GM12873 (cell line): Measurements from ENCODE around the gene UTS2.

Experiments used
- TF ChIP-seq, protein P1 (sequence below): IDR thresholded peaks from 2 replicates; pipeline ENCODE4 v1.5.1; 2012; ENCODE audit warnings: low read depth, mild to moderate bottlenecking, moderate library complexity, low read length, control low read depth; ENCODE audit not compliant: insufficient read depth; ENCODE audit errors: missing control alignments

UTS2 gene

DNA sequence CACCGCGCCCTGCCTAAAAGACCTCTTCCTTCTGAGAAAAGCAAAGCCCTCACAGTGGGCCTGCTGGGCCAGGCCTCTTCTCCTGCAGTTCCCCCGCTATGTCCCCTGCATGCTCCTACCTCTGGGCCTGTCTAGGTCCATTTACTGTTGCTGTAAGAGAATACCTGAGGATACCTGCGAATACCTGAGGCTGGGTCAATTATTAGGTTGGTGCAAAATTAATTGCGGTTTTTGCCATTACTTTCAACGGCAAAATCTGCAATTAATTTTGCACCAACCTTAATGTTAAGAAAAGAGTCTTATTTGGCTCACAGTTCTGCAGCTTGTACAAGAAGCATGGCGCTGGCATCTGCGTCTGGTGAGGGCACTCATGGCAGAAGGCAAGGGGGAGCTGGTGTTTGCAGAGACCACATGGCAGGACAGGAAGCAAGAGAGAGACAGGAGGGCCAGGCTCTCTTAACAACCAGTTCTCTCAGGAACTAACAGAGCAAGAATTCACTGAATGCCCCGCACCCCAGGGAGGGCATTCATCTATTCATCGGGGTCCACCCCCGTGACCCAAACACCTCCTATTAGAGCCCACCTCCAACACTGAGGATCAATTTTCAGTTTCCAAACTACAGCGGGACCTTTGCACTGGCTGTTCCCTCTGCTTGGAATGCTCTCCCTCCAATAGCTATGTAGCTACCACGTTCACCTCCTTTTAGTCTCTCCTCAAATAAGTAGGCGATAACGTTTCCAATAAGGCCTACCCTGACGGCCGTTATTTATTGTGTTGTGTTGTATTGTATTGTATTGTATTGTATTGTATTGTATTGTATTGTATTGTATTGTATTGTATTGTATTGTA lies 9.6 kb upstream of the UTS2 start:
- TF ChIP-seq, protein P1, sequence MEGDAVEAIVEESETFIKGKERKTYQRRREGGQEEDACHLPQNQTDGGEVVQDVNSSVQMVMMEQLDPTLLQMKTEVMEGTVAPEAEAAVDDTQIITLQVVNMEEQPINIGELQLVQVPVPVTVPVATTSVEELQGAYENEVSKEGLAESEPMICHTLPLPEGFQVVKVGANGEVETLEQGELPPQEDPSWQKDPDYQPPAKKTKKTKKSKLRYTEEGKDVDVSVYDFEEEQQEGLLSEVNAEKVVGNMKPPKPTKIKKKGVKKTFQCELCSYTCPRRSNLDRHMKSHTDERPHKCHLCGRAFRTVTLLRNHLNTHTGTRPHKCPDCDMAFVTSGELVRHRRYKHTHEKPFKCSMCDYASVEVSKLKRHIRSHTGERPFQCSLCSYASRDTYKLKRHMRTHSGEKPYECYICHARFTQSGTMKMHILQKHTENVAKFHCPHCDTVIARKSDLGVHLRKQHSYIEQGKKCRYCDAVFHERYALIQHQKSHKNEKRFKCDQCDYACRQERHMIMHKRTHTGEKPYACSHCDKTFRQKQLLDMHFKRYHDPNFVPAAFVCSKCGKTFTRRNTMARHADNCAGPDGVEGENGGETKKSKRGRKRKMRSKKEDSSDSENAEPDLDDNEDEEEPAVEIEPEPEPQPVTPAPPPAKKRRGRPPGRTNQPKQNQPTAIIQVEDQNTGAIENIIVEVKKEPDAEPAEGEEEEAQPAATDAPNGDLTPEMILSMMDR: no peak

DNA sequence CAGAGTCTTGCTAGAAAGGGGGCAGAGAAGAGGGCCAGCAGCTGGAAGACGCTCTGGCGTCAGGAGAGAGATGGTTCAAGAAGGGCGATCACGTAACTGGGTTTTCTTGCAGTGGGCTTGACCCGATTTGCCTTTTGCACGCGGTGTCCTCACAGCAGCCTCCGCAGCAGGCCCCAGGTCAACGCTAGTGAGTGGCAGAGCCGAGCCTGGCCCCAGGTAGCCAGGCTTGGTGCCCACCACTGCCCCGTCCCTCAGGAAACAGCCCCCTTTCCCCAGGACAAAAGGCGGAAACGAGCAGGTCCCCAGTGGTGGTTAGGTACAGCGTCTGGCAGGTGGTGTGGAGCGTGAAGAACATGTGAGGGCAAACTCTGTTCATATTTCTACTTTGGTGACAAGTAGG lies 8.6 kb upstream of the UTS2 start:
- TF ChIP-seq, protein P1: no peak

DNA sequence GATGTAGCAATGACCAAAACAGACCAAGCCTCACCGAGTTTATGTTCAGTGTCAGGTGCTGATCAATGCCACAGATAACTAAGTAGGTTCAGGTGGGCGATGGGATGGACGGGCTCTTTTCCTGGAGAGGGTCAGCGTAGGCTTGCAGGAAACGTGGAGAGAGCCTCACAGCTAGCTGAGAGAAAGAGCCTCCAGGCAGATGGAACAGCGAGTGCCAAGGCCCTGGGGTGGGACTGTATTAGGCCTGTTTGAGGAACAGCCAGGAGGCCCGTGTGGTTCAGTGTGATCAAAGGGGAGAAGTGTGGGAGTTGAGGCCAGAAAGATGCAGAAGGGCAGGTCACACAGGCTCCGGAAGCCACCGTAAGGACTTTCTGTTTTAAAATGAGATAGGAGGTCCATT lies 7.3 kb upstream of the UTS2 start:
- TF ChIP-seq, protein P1: no peak

DNA sequence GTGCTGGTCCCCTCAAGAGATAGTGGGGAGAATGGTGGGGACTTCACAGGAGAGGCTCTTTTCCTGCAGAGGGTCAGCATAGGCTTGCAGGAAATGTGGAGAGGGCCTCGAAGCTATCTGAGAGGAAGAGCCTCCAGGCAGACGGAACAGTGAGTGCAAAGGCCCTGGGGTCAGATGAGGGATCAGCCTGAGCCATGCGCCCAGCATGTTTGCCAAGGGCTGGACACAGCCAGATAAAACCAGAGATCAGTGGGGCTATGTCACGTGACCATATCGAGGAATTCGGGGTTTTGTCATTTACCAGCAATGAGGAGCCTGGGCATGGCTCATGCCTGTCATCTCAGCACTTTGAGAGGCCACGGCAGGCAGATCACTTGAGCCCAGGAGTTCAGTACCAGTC lies 6.5 kb upstream of the UTS2 start:
- TF ChIP-seq, protein P1: no peak

DNA sequence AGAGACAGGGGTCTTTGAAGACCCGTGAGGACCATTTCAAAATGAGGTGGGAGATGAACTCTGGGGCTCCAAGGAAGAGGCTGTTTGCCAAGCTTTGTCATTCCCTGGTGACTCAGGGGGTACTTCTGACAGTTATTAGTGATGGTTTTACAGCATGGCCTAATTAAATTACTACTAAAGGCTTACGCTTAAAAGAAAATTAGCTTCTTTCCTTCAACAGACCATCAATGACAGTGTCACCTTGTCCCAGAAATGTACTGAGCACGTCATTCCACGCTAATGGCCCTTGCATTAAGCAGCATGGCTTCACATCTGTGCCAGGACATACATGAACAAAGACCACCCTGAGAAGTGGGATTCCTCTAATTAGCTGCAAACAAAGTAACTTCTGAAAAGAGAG lies 5.1 kb upstream of the UTS2 start:
- TF ChIP-seq, protein P1: no peak

DNA sequence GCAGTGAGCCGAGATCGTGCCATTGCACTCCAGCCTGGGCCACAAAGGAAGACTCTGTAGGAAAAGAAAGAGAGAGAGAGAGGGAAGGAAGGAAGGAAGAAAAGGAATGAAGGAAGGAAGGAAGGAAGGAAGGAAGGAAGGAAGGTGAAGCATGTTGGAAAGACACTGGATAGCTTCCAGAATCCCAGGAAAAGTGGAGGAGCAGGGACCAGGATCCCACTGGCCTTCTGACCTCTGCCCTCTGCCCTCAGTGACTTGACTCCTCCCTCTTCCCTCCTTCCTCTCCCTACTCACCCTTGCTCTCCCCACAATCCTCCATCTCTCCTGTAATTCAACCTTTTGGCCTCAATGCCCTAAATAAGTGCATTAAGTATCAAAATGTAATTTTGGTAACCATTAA lies 4.1 kb upstream of the UTS2 start:
- TF ChIP-seq, protein P1: no peak

DNA sequence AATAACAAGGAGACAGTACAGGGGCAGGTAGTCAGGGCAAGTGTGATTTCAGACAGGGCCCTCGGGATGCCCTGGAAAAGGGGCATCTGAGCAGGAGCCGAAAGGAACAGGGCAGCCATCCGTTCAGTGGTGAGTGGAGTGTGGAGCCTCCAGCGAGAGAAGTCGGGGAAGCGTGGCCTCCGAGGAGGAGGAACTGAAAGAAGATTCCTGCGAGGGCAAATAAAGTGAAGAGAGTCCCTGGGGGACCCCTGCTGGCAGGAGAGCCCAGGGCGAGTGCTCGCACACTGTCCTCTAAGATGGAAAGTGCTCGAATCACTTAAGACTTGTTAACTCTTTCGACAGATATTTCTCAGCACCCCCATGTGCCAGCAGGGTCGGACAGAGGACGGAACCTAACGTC lies 3.5 kb upstream of the UTS2 start:
- TF ChIP-seq, protein P1: no peak
